Endothelial cell of umbilical vein (primary cell): Measurements from ENCODE around the gene ZSWIM2. TPM values are rescaled to one million over a fixed set of nuclear protein-coding genes. Genes with fewer than 3 reads are reported as not detected.

Source experiments
- BruUV-seq: library from RNA; stranded (reverse); fragments of 400-500 nt; replicated peaks from 2 replicates; lab custom pipeline; 2021; lab: Mats Ljungman, UMichigan
- CTCF ChIA-PET: fragments of 300-600, 350-600 bp; sonication (Branson Sonifier 250); formaldehyde crosslinking; loops from one replicate; lab custom pipeline; 2021; ENCODE audit warnings: antibody characterized with exemption, inconsistent platforms; lab: Charles Lee
- POLR2A ChIA-PET: fragments of 300-600, 350-600 bp; sonication (Branson Sonifier 250); formaldehyde crosslinking; loops from one replicate; lab custom pipeline; 2021; ENCODE audit warnings: antibody characterized with exemption, inconsistent platforms; lab: Charles Lee
- DNase-seq: peaks from one replicate; pipeline ENCODE4 v3.0.0-alpha.2; 2011; ENCODE audit warnings: low read depth, low spot score
- FAIRE-seq: peaks from 2 replicates; lab custom pipeline; 2011; peaks lifted over from hg19 to GRCh38; lab: Jason Lieb, UNC
- H2AFZ ChIP-seq: 2 replicates; pipeline ENCODE4 v1.6.0; 2012; ENCODE audit warnings: low read depth, low read length, control low read depth, inconsistent platforms
- H3K27ac ChIP-seq: 2 replicates; pipeline ENCODE4 v1.5.1; 2011; ENCODE audit warnings: low read depth, mild to moderate bottlenecking, control low read depth, low read length, moderate library complexity; ENCODE audit not compliant: insufficient read depth
- H3K27me3 ChIP-seq, 2 experiments: 2 replicates each; pipeline versions ENCODE4 v1.6.0 to v1.6.1; 2011; ENCODE audit warnings: low read length in 2 of 2, mixed read lengths in 1 of 2; ENCODE audit not compliant: control insufficient read depth in 2 of 2, insufficient read depth in 2 of 2
- H3K36me3 ChIP-seq, 2 experiments: 2 replicates in 1 of 2; 3 replicates in 1 of 2; pipeline ENCODE4 v1.5.1; 2011; ENCODE audit warnings: low read length in 2 of 2, mild to moderate bottlenecking in 1 of 2, moderate library complexity in 1 of 2; ENCODE audit not compliant: control insufficient read depth in 2 of 2, insufficient read depth in 2 of 2; ENCODE audit errors: extremely low read depth in 1 of 2
- H3K4me1 ChIP-seq: 3 replicates; pipeline ENCODE4 v1.5.1; 2011; ENCODE audit warnings: mild to moderate bottlenecking, low read length; ENCODE audit not compliant: control insufficient read depth, insufficient read depth; ENCODE audit errors: extremely low read depth
- H3K4me2 ChIP-seq: 2 replicates; pipeline ENCODE4 v1.6.1; 2011; ENCODE audit warnings: low read length, control low read depth, mixed read lengths; ENCODE audit not compliant: insufficient read depth
- H3K4me3 ChIP-seq, 3 experiments: fragments of 200-600 bp in 1 of 3; sonication (generic), shearing (Covaris generic) in 1 of 3; replicated peaks in 1 of 3; 2 replicates each; pipeline ENCODE4 v1.5.1; 2011 to 2016; ENCODE audit warnings: control low read depth in 3 of 3, low read length in 3 of 3, mild to moderate bottlenecking in 2 of 3, inconsistent platforms in 1 of 3, low read depth in 1 of 3, moderate library complexity in 1 of 3; ENCODE audit not compliant: insufficient read depth in 1 of 3
- H3K79me2 ChIP-seq: 2 replicates; pipeline ENCODE4 v1.6.0; 2012; ENCODE audit warnings: low read length, inconsistent platforms; ENCODE audit not compliant: control insufficient read depth, insufficient read depth
- H3K9ac ChIP-seq: replicated peaks from 2 replicates; pipeline ENCODE3; 2011; ENCODE audit warnings: low read length, control low read depth; ENCODE audit not compliant: insufficient read depth; ENCODE audit errors: extremely low read depth
- H3K9me1 ChIP-seq: replicated peaks from 3 replicates; pipeline ENCODE4 v1.6.0; 2011; ENCODE audit warnings: mild to moderate bottlenecking, low read length; ENCODE audit not compliant: control insufficient read depth, insufficient read depth; ENCODE audit errors: extremely low read depth
- H3K9me3 ChIP-seq: replicated peaks from 2 replicates; pipeline ENCODE4 v1.5.1; 2012; ENCODE audit warnings: low read length, inconsistent platforms; ENCODE audit not compliant: control insufficient read depth, insufficient read depth
- H4K20me1 ChIP-seq: replicated peaks from 2 replicates; pipeline ENCODE3; 2011; ENCODE audit warnings: mild to moderate bottlenecking, low read length; ENCODE audit not compliant: control insufficient read depth, insufficient read depth; ENCODE audit errors: extremely low read depth
- CTCF ChIP-seq, 2 donors: IDR thresholded peaks; 1 replicate in 1 of 2; 2 replicates in 1 of 2; pipeline ENCODE4 v1.5.1; 2011; ENCODE audit warnings: low read length in 2 of 2, mild to moderate bottlenecking in 2 of 2, moderate library complexity in 2 of 2, control low read depth in 1 of 2, inconsistent platforms in 1 of 2, low read depth in 1 of 2; ENCODE audit not compliant: insufficient read depth in 1 of 2; ENCODE audit errors: extremely low read depth in 1 of 2
- EZH2 ChIP-seq: IDR thresholded peaks from 2 replicates; pipeline ENCODE4 v1.6.1; 2012; ENCODE audit warnings: borderline replicate concordance, low read depth, mild to moderate bottlenecking, moderate library complexity, low read length, inconsistent platforms; ENCODE audit not compliant: severe bottlenecking
- FOS ChIP-seq: IDR thresholded peaks from 2 replicates; pipeline ENCODE4 v1.6.1; 2011; ENCODE audit warnings: mild to moderate bottlenecking, low read length, moderate library complexity, borderline replicate concordance; ENCODE audit not compliant: insufficient read depth
- GATA2 ChIP-seq: IDR thresholded peaks from 2 replicates; pipeline ENCODE4 v1.7.0; 2011; ENCODE audit warnings: low read depth, mild to moderate bottlenecking, moderate library complexity, mixed read lengths, low read length; ENCODE audit not compliant: insufficient read length, insufficient read depth
- JUN ChIP-seq: IDR thresholded peaks from 2 replicates; pipeline ENCODE4 v1.6.1; 2011; ENCODE audit warnings: borderline replicate concordance, low read depth; ENCODE audit not compliant: insufficient read length, insufficient read depth
- MAX ChIP-seq: IDR thresholded peaks from 2 replicates; pipeline ENCODE4 v1.6.1; 2011; ENCODE audit not compliant: insufficient read depth, insufficient read length
- MYC ChIP-seq: IDR thresholded peaks from one replicate; pipeline ENCODE4 v1.6.1; 2011; ENCODE audit warnings: mild to moderate bottlenecking, low read depth, low read length
- POLR2A ChIP-seq: IDR thresholded peaks from 2 replicates; pipeline ENCODE4 v1.6.1; 2012; ENCODE audit warnings: low read depth, mild to moderate bottlenecking, control low read depth, low read length
- POLR2AphosphoS5 ChIP-seq: IDR thresholded peaks from 2 replicates; pipeline ENCODE4 v1.6.1; 2012; ENCODE audit warnings: low read depth, mild to moderate bottlenecking, control low read depth, low read length, moderate library complexity; ENCODE audit not compliant: insufficient read depth
- dilution Hi-C: fragments of 300-500 bp; cut with MboI; formaldehyde crosslinking; loops from one replicate; pipeline ENCODE4 v1.15.0; 2019; ENCODE audit warnings: low sequenced_read_pairs; ENCODE audit not compliant: extremely low pct_ligation_motif_present
- intact Hi-C: fragments of 100-400 bp; cut with micrococcal nuclease; formaldehyde crosslinking; loops from one replicate; pipeline ENCODE4 v1.10.0; 2022
- polyA plus RNA-seq, 4 experiments: library from polyadenylated mRNA; depleted of rRNA in 3 of 4; stranded (reverse) in 3 of 4; unstranded in 1 of 4; fragments of >200 nt; gene quantifications; 2 replicates each; pipeline versions ENCODE4 v1.2.1 to v1.2.3, GENCODE V29; 2011 to 2012; ENCODE audit warnings: missing spikeins in 1 of 4
- total RNA-seq: library from RNA; stranded (reverse); gene quantifications from 2 replicates; pipeline ENCODE4 v1.2.3, GENCODE V29; 2021

Gene ZSWIM2
- total and polyA plus RNA-seq, 2 donors (not counting 3 experiments of a cell fraction or from before 2014, with no cell fraction given) = not detected

GRCh38 chr2:186842373-186842772 lies 6.6 kb downstream of the ZSWIM2 start:
- TF ChIP-seq MYC (no peak), FOS (no peak), MAX (no peak)
- Histone ChIP-seq H3K9me1 (no peaks in the 10 kb centered on the region), H3K9me3 (no peaks in the 10 kb centered on the region), H3K4me2 (no peak overlapping the region), H3K4me3 (no peak overlapping the region), H3K27me3 (no peaks in the 10 kb centered on the region), H3K36me3 (no peaks in the 10 kb centered on the region), H3K27ac (no peak overlapping the region), H3K79me2 (no peaks in the 10 kb centered on the region), H3K4me1 (no peaks in the 10 kb centered on the region), H2AFZ (no peak overlapping the region), H3K9ac (no peak overlapping the region), H4K20me1 (no peaks in the 10 kb centered on the region)
- dilution Hi-C loops (no loop called here), intact Hi-C loops (loop anchor here (10.0 kb wide), 1 partner anchor 338 kb away; no protein-coding TSS in a partner anchor)
- POLR2A ChIA-PET = no interaction called here
- BruUV-seq = no TSS peak
- no peak for DNase-seq
- no peak for FAIRE-seq
- CTCF ChIA-PET = interaction anchor here (1.5 to 2.2 kb wide), 3 partner anchors 9 to 20 kb away, joined by 4 to 5 read pairs (median 4); no protein-coding TSS in a partner anchor

DNA sequence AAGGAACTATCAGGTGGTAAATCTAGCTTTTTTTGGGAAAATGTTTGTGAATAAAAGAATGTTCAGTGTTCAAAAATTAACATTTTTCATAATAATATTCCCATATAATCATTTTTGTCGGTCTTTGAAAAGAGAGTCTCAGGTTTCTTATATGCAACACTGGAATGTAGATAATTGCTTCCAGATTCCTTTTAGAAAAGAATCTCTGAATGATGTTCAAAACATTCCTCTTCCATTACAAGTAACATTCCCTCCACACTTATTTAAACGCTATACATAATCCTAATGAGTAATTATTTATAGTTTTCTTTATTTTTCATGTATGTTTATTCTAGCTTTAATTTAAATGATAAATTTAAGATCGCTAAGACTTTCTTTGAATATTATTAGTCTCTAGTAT lies 7.0 kb downstream of the ZSWIM2 start:
- H3K4me1 ChIP-seq = no peaks in the 10 kb centered on the region
- CTCF ChIA-PET = interaction anchor here (1.7 to 2.2 kb wide), 2 partner anchors 10 to 21 kb away, joined by 4 to 5 read pairs; no protein-coding TSS in a partner anchor
- no peaks in the 10 kb centered on the region for H3K27me3 ChIP-seq
- TF ChIP-seq CTCF (IDR thresholded peaks at IDR 0.05; ENCODE audit: extremely low read depth in 1 of 2, insufficient read depth in 1 of 2, low read depth in 1 of 2, low read length in 2 of 2) (no peak), FOS (no peak), JUN (no peak), EZH2 (no peak), GATA2 (no peak), MYC (no peak), POLR2A (no peak), POLR2AphosphoS5 (no peak), MAX (no peak)
- DNase-seq = no peak
- no peaks in the 10 kb centered on the region for H3K9me1 ChIP-seq
- dilution Hi-C loops = no loop called here
- POLR2A ChIA-PET = no interaction called here
- FAIRE-seq = no peak
- H3K79me2 ChIP-seq = no peaks in the 10 kb centered on the region
- no TSS peak for BruUV-seq
- intact Hi-C loops = loop anchor here (10.0 kb wide), 1 partner anchor 337 kb away; no protein-coding TSS in a partner anchor
- no peak overlapping the region for H3K27ac ChIP-seq
- H3K4me3 ChIP-seq = no peak overlapping the region
- H3K9ac ChIP-seq = no peak overlapping the region
- no peaks in the 10 kb centered on the region for H4K20me1 ChIP-seq
- H3K4me2 ChIP-seq = no peak overlapping the region
- H3K9me3 ChIP-seq = no peaks in the 10 kb centered on the region
- H3K36me3 ChIP-seq = no peaks in the 10 kb centered on the region
- no peak overlapping the region for H2AFZ ChIP-seq
